Stimulated activated CD4-positive, alpha-beta T cell treated with anti-CD3 and anti-CD28 coated beads, TNF-alpha, amount 100 ng/mL, for 48 hours (primary cell): ENCODE measurements around the gene LIMS2.

Experiments
- DNase-seq, 3 donors: peaks; one replicate each; pipeline ENCODE4 v3.0.0-alpha.2; 2020; ENCODE audit warnings: low read depth in 3 of 3

Gene LIMS2

DNA sequence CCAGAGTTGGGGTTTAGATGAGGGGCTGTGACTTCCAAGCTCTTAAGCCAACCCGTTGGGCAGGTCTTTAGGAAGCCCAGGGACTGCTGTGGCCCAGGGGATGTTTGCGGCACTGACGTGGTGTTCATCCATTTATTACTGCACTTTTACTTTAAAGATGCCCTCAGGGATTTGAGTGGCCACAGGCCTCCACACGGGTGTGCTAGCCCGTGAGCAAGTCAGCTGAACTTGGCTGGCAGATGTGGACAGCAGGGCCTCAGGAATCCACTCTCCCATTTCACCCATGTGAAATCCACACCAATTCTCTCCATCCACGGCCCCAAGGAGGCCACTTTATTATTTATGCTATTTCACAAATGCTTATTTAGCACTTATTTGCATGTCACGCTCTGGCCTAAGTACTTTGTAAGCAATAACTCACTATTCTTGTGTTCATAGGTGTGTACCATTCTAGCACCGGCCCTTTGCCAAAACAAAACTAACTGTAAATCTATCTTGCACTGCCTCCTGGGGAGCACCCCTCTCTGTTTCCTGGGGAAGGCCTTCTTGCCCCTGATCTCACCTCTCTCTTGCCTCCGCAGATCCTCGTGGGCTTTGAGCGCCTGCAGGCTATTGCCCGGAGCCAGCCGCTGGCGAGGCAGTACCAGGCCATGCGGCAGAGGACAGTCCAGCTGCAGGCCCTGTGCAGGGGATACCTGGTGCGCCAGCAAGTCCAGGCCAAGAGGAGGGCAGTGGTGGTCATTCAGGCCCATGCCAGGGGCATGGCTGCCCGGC, 68.5 kb downstream of the LIMS2 start:
- DNase-seq = no peak

DNA sequence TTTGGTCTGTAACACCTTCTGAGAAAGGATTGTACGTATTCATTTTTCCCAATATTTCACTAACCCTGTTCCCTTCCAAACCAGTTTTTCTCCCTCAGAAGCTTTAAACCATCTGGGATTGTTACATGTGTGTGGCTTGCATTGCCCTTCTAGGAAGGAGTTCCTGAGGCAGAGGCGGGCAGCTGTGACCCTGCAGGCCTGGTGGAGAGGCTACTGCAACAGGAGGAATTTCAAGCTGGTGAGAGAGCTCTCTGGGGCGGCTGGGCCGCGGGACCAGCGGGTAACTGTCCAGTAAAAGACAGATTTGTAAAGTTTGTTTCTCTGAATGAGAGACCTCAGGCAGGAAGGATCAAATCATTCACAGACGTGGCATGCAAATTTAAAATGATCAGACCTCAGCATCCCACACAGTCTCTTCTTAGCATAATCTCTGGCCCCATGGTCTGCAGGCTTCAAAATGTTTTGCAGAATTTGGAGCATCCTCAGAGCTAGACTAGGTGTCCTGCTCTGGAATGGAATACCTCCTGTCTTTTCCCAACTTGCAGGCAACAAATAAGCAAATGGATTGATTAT, 69.6 kb downstream of the LIMS2 start:
- DNase-seq = no peak

DNA sequence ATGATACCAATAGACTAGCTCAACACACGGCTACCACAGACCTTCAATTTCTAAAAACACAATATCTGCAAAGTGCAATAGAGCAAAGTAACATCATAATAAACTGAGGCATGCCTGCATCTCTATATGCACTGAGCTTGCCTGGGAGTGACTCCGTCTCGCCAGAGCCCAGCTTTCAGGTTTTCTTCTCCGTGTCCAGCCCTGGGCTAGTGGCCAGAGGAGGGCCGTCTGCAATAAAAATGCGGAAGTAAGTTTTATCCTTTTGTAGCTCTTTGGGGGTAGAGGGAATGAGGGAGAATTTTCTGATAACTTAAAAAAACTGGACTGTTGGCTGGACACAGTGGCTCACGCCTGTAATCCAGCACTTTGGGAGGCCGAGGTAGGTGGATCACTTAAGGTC, 70.3 kb downstream of the LIMS2 start:
- no peak for DNase-seq

DNA sequence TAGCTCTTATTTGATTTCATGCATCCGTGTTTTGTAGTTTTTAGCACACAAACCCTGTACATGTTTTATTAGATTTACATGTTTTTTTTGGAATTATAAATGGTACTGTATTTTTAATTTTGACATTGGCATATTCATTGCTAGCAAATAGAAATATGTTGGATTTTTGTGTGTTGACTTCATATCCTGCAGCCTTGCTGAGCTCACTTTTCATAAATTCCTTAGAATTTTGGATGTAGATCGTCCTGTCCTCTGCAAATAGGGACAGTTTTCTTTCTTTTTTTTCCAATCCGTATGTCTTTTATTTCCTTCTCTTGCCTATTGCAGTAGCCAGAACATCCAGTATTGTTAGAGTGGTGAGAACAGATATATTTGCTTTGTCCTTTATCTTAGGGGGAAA, 76.1 kb downstream of the LIMS2 start:
- no peak for DNase-seq

DNA sequence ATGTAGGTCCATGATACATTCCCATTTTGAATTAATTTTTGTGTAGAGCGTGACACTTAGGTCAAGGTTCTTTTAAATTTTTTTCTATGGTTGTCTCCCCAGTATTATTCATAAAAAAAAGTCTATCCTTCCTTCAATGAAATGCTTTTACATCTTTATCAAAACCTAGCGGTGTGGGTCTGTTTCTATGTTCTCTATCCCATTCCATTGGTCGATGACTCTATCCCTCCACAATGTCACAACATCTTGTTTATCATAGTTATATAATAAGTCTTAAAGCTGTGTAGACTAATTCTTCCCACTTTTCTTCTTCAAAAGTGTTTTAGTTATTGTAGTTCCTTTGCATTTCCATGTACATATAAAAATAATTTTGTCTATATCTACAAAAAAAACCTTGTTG, 76.6 kb downstream of the LIMS2 start:
- no peak for DNase-seq

DNA sequence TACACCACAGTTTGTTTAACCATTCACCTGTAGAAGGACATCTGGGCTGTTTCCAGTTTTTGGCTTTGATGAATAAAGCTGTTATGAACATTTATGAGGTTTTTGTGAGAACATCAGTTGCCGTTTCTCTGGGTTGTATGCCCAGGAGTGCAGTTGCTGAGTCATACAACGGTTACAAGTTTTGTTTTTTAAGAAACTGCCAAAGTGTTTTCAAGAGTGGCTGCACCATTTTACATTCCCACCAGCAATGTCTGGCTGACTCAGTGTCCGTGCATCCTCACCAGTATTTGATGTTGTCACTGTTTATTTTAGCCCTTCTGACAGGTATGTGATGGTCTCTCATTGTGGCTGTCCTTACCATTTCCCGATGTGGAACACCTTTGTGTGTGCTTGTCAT, 77.3 kb downstream of the LIMS2 start:
- no peak for DNase-seq

DNA sequence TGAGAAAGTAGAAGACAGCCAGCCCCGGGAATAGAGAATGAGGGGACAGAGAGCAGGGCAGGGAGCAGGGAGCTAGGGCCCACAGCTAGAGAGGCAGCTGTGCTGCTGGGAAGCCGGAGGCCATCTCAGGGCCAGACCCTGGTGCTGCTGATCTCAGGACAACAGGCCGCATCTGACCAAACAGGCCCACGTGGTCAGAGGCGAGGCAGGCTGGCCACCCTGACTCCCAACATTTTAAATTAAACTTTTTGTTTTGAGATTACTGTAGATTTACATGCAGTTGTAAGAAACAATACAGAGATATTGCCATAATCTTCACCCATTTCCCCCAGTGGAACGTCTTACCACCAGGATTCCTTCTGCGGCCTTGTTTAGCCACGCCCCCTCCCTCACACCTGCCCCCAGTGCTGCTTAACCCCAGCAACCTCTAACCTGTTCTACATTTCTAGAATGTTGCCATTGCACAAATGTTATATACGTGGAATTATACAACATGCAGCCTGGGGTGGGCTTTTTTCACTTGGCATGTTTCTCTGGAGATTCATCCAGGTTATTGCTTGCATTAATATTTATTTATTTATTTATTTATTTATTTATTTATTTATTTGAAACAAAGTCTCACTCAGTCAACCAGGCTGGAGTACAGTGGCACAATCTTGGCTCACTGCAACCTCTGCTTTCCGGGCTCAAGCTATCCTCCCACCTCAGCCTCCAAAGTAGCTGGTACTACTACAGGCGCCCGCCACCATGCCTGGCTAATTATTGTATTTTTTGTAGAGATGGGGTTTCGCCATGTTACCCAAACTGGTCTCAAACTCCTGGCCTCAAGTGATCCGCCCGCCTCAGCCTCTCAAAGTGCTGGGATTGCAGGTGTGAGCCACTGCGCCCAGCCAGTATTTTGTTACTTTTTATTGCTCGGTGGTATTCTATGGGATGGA, 78.0 kb downstream of the LIMS2 start:
- no peak for DNase-seq

DNA sequence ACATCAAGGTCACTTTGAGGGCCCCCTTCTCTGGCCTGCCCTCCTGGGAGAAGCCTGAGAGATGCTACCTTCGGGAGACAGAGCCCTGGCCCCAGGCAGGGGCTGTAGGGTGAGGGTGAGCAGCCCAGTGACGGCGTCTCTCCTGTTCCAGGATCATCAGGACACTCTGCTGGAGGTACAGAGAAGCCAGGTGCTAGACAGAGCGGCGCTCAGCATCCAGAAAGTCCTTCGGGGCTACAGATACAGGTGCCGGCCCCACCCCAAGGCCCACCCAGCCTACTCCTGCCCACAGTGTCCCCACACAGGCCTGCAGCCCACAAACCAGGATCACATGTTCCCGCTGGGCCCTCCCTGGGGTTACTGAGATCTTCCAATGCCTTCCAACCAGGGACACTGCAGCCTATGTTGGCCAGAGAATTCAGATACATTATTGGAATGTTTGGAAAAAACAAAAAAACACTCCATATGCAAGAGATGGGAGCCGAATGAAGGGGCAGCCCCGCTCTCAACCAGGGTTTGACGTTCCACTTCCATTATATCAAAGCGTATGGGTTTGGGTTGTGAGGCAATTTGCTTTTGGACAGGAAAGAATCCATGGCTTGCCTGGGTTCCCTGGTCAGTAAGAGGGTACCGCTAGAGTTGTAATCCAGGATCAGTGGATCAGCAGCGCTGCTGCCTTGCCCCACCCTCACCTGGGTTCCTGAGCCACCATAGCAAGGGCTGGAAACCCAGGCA, 78.9 kb downstream of the LIMS2 start:
- no peak for DNase-seq

DNA sequence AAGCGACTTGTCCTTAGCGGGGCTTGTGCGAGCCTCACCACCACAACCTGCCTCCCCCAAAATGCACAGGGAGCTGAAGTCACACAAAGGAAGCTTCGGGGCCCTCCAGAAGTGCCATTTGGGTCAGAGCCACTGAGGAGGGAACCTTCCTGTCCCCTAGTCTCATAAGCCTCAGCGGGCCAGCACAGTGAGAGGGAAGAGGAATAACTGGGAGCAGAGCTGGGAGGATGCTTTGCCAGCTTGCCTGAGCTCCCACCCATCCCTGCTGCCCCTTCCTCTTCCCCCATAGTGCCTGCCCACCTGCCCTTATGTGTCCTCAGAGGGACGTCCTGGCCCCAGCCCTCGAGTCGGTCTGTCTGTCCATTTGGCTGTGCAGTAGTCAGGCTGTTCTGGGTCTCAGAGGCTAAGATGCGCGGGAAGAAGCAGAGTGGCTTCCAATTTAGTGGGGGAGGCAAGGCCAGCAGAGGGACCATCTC, 81.2 kb downstream of the LIMS2 start:
- no peak for DNase-seq

DNA sequence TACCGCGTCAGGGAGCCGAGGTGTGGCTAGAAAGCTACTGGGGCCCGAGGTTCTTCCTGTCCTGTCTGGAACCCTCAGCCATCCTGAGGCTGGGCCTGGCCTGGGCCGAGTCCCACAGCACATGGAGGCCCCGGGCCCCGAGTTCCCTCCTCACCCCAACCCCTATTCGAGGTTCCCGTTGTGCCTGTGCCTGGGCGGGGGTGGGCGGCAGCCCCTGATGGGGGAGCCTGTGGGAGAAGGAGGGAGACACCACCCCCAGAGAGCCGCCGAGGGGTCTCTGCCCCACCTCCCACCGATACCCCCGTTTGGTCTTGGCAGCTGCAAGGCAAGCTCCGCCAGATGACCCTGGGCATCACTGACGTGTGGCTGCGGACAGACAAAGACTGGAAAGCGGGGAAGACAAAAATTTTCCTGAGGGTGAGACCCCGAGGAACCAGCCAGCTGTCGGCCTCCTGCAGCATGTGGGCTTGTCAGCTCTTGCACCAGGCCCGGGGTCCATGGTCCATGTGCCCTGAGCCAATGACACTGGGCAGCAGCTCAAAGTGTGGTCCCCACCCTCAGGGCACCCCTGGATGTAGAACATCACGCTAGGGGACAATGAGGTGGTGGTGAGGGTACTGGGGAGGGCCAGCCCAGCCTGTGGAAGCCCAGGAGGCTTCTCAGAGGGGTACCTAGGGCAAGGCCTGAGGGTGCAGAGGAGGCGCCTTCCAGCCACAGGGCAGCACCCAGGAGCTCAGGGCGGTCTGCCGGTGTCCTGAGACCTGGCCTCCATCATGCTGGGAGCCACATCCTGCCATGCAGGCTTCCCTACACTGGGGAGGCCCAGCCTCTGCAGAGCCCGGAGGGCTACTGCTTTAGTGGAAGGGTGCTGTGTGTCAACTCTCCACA, 81.9 kb downstream of the LIMS2 start:
- DNase-seq = no peak

DNA sequence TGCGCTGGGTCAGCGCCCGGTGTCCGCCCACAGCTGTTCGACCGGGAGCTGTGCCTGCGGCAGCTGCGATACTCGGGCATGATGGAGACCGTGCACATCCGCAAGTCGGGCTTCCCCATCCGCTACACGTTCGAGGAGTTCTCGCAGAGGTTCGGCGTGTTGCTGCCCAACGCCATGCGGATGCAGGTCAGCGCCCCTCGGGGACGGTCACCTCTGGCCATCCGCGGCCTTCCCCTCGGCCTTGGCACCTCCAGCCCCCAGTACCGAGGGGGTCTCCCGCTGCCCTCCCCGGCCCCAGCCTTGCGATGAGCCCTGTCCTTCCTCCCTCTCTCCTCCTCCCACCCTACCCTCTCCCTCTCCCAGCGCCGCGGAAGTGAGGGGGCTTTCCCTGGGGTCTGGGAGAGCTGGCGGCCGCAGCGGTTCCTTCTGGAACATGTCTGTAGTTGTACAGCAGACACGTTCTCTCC, 82.5 kb downstream of the LIMS2 start:
- DNase-seq = no peak

DNA sequence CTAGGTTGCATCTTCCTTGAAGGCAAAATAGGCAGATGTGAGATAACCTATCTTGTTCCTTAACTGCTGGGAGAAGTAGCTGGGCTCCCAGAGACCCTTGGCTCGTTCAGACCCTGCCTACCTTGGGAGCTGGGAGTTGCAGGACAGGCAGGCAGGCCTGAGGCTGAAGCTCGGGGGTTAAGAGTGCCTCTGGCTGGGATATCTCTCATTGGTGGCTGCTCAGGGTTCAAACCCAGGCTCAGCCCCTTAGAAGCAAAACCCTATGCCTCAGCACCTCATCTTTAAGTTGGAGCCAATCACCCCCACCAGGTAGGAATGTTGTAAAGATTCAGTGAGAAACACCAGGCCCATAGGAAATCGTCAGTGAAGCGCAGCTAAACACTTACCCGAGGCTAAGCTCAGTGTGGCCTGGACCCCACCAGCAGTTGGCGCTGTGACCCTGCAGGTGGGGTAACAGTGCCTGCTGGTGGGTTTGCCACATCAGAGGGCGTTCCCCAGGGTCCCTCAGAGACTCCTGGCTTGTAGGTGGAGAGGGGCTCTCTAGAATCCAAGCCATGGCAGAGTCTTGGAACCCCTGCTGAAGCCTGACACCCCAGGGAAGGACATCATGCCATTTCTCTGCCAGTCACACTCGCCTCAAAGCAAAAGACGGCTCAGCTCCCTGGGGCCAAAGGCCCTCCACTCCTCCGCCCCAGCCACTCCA, 84.0 kb downstream of the LIMS2 start:
- DNase-seq = peak; percentile 36 to 56 (median 41)

DNA sequence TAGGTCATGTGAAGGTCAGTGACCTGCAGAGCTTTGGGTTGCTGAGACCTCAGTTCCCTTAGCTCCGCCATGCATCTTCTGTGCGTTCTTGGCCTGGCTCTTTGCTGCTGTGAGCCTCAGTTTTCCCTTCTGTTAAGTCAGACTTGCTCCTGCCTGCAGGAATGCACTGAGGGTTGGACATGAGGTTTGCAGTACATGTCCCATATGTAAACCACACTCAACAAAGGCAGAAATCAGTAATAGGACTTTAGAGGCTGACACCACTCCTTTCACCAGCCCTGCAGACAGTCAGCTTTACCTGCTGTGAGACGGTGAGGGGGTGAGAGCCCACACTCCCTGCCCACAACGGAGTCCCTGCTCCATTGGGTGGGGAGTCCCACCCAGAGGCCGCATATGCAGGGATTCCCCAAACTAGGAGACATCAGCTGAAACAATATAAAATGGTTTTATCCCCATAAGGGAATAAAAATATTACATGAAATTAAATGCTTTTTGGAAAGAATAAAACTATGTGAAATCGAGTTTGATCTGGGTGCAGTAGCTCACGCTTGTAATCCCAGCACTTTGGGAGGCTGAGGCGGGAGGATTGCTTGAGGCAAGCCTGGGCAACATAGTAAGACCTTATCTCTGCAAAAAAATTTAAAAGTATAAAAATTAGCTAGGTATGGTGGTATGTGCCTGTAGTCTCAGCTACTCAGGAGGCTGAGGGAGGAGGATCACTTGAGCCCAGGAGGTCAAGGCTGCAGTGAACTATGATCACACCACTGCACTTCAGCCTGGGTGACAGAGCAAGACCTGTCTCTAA, 84.7 kb downstream of the LIMS2 start:
- no peak for DNase-seq

DNA sequence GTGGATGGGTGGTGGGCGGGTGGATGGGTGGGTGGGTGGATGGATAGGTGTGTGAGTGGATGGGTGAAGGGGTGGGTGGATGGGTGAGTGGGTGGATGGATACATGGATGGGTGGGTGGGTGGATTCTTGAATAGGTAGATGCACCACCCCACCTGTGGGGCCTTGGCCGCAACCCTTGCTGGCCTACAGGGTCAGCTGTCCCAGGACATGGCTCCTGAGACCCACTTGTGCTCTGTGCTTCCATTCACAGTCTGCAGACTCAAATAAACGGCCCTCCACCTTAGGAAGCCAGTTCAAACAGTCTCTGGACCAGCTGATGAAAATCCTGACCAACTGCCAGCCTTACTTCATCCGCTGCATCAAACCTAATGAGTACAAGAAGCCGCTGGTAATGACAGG, 85.5 kb downstream of the LIMS2 start:
- DNase-seq = no peak

DNA sequence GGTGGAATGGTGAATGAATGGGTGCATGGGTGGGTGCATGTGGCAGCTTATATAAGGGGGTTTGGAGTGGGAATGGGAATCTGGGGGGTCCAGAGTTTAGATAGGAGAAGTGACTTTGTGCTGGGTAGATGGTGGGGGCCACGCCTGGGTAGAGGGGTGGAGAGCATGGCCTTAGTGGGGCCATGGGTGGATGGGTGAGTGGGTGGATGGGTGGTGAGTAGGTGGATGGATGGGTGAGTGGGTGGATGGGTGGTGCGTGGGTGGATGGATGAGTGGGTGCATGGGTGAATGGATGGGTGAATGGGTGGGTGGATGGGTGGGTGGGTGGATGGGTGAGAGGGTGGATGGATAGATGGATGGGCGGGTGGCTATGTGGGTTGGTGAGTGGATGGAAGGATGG, 86.0 kb downstream of the LIMS2 start:
- DNase-seq = no peak
